IMR-90 (cell line): ENCODE results near the gene CFDP1. TPM values are rescaled to one million over a fixed set of nuclear protein-coding genes. Genes with fewer than 3 reads are reported as not detected.

Experiments
- ATAC-seq: fragments of 200-7000 bp; cut with Tn5 transposase; 2 replicates; pipeline ENCODE4 v1.9.1; 2020; ENCODE audit warnings: low read depth, mild to moderate bottlenecking, moderate library complexity
- BruUV-seq: library from RNA; stranded (reverse); fragments of 400-500 nt; replicated peaks from 2 replicates; lab custom pipeline; 2021; lab: Mats Ljungman, UMichigan
- CTCF ChIA-PET: fragments of 300-600 bp; formaldehyde crosslinking; extraction: SDS; loops from one replicate; lab custom pipeline; 2021; ENCODE audit warnings: antibody characterized with exemption; lab: Yijun Ruan, JAX
- POLR2A ChIA-PET: fragments of 300-600 bp; sonication (Branson Sonifier 250); formaldehyde crosslinking; loops from one replicate; lab custom pipeline; 2022; ENCODE audit warnings: antibody characterized with exemption; ENCODE audit not compliant: unreplicated experiment; lab: Charles Lee
- DNase-seq: peaks from one replicate; pipeline ENCODE4 v3.0.0; 2013
- H2AFZ ChIP-seq: replicated peaks from 2 replicates; pipeline ENCODE3; 2013; ENCODE audit warnings: low read length, mild to moderate bottlenecking; ENCODE audit not compliant: poor library complexity
- H2AK5ac ChIP-seq: 2 replicates; pipeline ENCODE4 v1.6.1; 2013; ENCODE audit warnings: low read depth, low read length, inconsistent platforms
- H2AK9ac ChIP-seq: replicated peaks from 2 replicates; pipeline ENCODE3; 2013; ENCODE audit warnings: mild to moderate bottlenecking, low read depth, low read length, moderate library complexity; ENCODE audit not compliant: poor library complexity
- H2BK120ac ChIP-seq: 2 replicates; pipeline ENCODE4 v1.6.1; 2013; ENCODE audit warnings: low read depth, low read length, inconsistent platforms
- H2BK15ac ChIP-seq: 3 replicates; pipeline ENCODE4 v1.6.1; 2013; ENCODE audit warnings: low read depth, low read length, inconsistent platforms
- H2BK20ac ChIP-seq: 2 replicates; pipeline ENCODE4 v1.6.1; 2013; ENCODE audit warnings: low read depth, mild to moderate bottlenecking, inconsistent platforms, low read length, moderate library complexity
- H2BK5ac ChIP-seq: 2 replicates; pipeline ENCODE4 v1.6.1; 2013; ENCODE audit warnings: mild to moderate bottlenecking, low read depth, low read length, inconsistent platforms; ENCODE audit not compliant: poor library complexity, severe bottlenecking
- H3K14ac ChIP-seq: replicated peaks from 2 replicates; pipeline ENCODE4 v1.6.1; 2013; ENCODE audit warnings: low read depth, low read length, inconsistent platforms
- H3K18ac ChIP-seq: 2 replicates; pipeline ENCODE4 v1.6.1; 2013; ENCODE audit warnings: low read depth, low read length, control low read depth
- H3K23ac ChIP-seq: 2 replicates; pipeline ENCODE4 v1.6.1; 2013; ENCODE audit warnings: low read depth, low read length, inconsistent platforms
- H3K27ac ChIP-seq: 2 replicates; pipeline ENCODE4 v1.5.1; 2013; ENCODE audit warnings: mild to moderate bottlenecking, control low read depth, low read length; ENCODE audit not compliant: insufficient read depth
- H3K27me3 ChIP-seq: 2 replicates; pipeline ENCODE4 v1.6.1; 2013; ENCODE audit warnings: low read length; ENCODE audit not compliant: control insufficient read depth, insufficient read depth
- H3K36me3 ChIP-seq: 2 replicates; pipeline ENCODE4 v1.6.1; 2013; ENCODE audit warnings: low read length, mixed read lengths; ENCODE audit not compliant: control insufficient read depth, insufficient read depth
- H3K4ac ChIP-seq: 2 replicates; pipeline ENCODE4 v1.6.1; 2013; ENCODE audit warnings: low read depth, low read length, inconsistent platforms
- H3K4me1 ChIP-seq: 2 replicates; pipeline ENCODE4 v1.6.1; 2013; ENCODE audit warnings: low read length, mixed read lengths; ENCODE audit not compliant: control insufficient read depth, insufficient read depth
- H3K4me2 ChIP-seq: 2 replicates; pipeline ENCODE4 v1.6.1; 2013; ENCODE audit warnings: low read depth, mild to moderate bottlenecking, control low read depth, low read length, moderate library complexity
- H3K4me3 ChIP-seq: 2 replicates; pipeline ENCODE4 v1.5.1; 2013; ENCODE audit warnings: low read depth, mild to moderate bottlenecking, control low read depth, low read length, moderate library complexity; ENCODE audit not compliant: insufficient read depth
- H3K56ac ChIP-seq: 2 replicates; pipeline ENCODE4 v1.6.1; 2013; ENCODE audit warnings: low read length, inconsistent platforms; ENCODE audit not compliant: insufficient read depth; ENCODE audit errors: extremely low read depth
- H3K79me1 ChIP-seq, 2 experiments: 2 replicates each; pipeline ENCODE4 v1.6.1; 2013; ENCODE audit warnings: low read length in 2 of 2, inconsistent platforms in 1 of 2, low read depth in 1 of 2
- H3K9ac ChIP-seq: 2 replicates; pipeline ENCODE4 v1.6.1; 2013; ENCODE audit warnings: low read depth, low read length, control low read depth
- H3K9me1 ChIP-seq: 2 replicates; pipeline ENCODE4 v1.6.1; 2013; ENCODE audit warnings: low read length, inconsistent platforms; ENCODE audit not compliant: insufficient read depth
- H3K9me3 ChIP-seq: 2 replicates; pipeline ENCODE4 v1.6.1; 2013; ENCODE audit warnings: low read length; ENCODE audit not compliant: control insufficient read depth, insufficient read depth
- H4K20me1 ChIP-seq: 2 replicates; pipeline ENCODE4 v1.6.1; 2013; ENCODE audit warnings: low read length, inconsistent platforms; ENCODE audit not compliant: insufficient read depth
- H4K5ac ChIP-seq: 2 replicates; pipeline ENCODE4 v1.6.1; 2013; ENCODE audit warnings: mild to moderate bottlenecking, low read depth, low read length, control low read depth
- H4K8ac ChIP-seq, 2 experiments: 2 replicates each; pipeline ENCODE4 v1.6.1; 2013; ENCODE audit warnings: low read depth in 2 of 2, low read length in 2 of 2, control low read depth in 1 of 2, inconsistent platforms in 1 of 2
- H4K91ac ChIP-seq: 2 replicates; pipeline ENCODE4 v1.6.1; 2013; ENCODE audit warnings: low read depth, low read length, inconsistent platforms; ENCODE audit not compliant: insufficient read depth
- MXI1 ChIP-seq: IDR thresholded peaks from 2 replicates; pipeline ENCODE4 v1.6.1; 2012; ENCODE audit warnings: low read depth, mild to moderate bottlenecking, low read length, moderate library complexity, borderline replicate concordance
- WGBS, 2 experiments: methylation state at CpG; one replicate each; pipeline versions ENCODE4 v1.1.5 to v1.1.7; 2013; ENCODE audit warnings: missing lambda C conversion rate in 2 of 2; ENCODE audit not compliant: insufficient read length in 1 of 2; ENCODE audit errors: extremely low coverage in 2 of 2; 5-methylcytosine and 5-hydroxymethylcytosine counted together
- dilution Hi-C: fragments of 300-500 bp; cut with HindIII; formaldehyde crosslinking; loops from one replicate; pipeline ENCODE4 v1.14.3; 2018; ENCODE audit warnings: low sequenced_read_pairs; ENCODE audit not compliant: unreplicated experiment
- in situ Hi-C: fragments of 300-500 bp; cut with MboI; formaldehyde crosslinking; loops from 3 replicates; pipeline ENCODE4 v1.14.3; 2019; ENCODE audit warnings: low sequenced_read_pairs, inconsistent platforms, mixed read lengths
- intact Hi-C: fragments of 100-400 bp; cut with micrococcal nuclease; formaldehyde crosslinking; loops from 2 replicates; pipeline ENCODE4 v1.10.0; 2022
- polyA plus RNA-seq, 3 experiments: library from polyadenylated mRNA; depleted of rRNA; stranded (reverse); fragments of >200 nt; gene quantifications; 2 replicates each; pipeline ENCODE4 v1.2.3, GENCODE V29; 2012; ENCODE audit warnings: low replicate concordance in 1 of 3
- total RNA-seq: library from RNA; depleted of rRNA; stranded (reverse); fragments of >200 nt; gene quantifications from 2 replicates; pipeline ENCODE4 v1.2.3, GENCODE V29; 2012

CFDP1 gene
- total and polyA plus RNA-seq, 2 of the 4 experiments (the other 2 are of a cell fraction), result 15.6 to 38.7 TPM

DNA sequence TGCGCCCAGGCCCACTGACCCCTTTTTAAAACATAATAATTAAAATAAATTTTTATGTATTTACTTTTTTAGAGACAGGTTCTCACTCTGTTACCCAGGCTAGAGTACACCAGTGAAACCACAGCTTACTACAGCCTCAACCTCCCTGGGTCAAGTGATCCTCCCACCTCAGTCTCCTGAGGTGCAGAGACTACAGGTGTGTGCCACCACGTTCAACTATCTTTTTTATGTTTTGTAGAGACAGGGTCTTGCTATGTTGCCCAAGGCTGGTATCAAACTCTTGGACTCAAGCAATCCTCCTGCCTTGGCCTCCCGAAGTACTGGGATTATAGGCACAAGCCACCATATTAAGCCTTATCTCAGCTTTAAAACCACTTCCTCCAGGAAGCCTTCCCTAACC is 125.8 kb downstream of the CFDP1 start:
- no peak overlapping the region for H2BK5ac ChIP-seq
- ATAC-seq, result no peak
- H3K9ac ChIP-seq, result no peak overlapping the region
- peak overlapping the region; percentile 29; the same call in 1 of the 2 replicates for H2BK20ac ChIP-seq
- BruUV-seq, result no TSS peak
- no peak for TF ChIP-seq MXI1
- no peak overlapping the region for H3K4me3 ChIP-seq
- H2BK120ac ChIP-seq, result no peak overlapping the region
- no peak overlapping the region for H3K27ac ChIP-seq
- no peak overlapping the region for H4K8ac ChIP-seq
- no peak overlapping the region for H2AK9ac ChIP-seq
- H3K23ac ChIP-seq, result no peak overlapping the region
- peaks cover 4% of the 10 kb centered on the region; the same call in 1 of the 2 replicates for H4K20me1 ChIP-seq
- POLR2A ChIA-PET, result no interaction called here
- H3K36me3 ChIP-seq, result peaks cover 4% of the 10 kb centered on the region
- H3K4ac ChIP-seq, result peak overlapping the region; percentile 32; the same call in 1 of the 2 replicates
- no peak overlapping the region for H4K91ac ChIP-seq
- no peaks in the 10 kb centered on the region for H3K27me3 ChIP-seq
- intact Hi-C loops (no loop called here), dilution Hi-C loops (no loop called here), in situ Hi-C loops (loop anchor here (5.0 kb wide), 1 partner anchor 65 kb away; no protein-coding TSS in a partner anchor)
- peaks cover 20% of the 10 kb centered on the region for H3K4me1 ChIP-seq
- H4K5ac ChIP-seq, result no peak overlapping the region
- H3K4me2 ChIP-seq, result no peak overlapping the region
- H2AK5ac ChIP-seq, result peak overlapping the region; percentile 80; the same call in 1 of the 2 replicates
- DNase-seq, result no peak
- peaks cover 10% of the 10 kb centered on the region for H3K9me1 ChIP-seq
- H3K14ac ChIP-seq, result no peak overlapping the region
- H3K18ac ChIP-seq, result no peak overlapping the region
- 100% methylated on average over 1 of the region's 3 CpGs; no CpG with 5 or more reads in 1 of the 2 experiments for WGBS, 2 experiments
- peaks cover 13 to 47% of the 10 kb centered on the region in 2 experiments; a peak in 3 of 4 replicates for H3K79me1 ChIP-seq
- H3K9me3 ChIP-seq, result no peaks in the 10 kb centered on the region
- CTCF ChIA-PET, result no interaction called here
- H2AFZ ChIP-seq, result no peak overlapping the region
- H3K56ac ChIP-seq, result no peak overlapping the region
- no peak overlapping the region for H2BK15ac ChIP-seq
